ENCODE measurements around the gene NME7.
"Not testable (repeated sequence)": the region's sequence is repeated elsewhere in the genome, so short reads cannot be mapped to it uniquely, and the experiment has no call there.

Gene NME7

DNA sequence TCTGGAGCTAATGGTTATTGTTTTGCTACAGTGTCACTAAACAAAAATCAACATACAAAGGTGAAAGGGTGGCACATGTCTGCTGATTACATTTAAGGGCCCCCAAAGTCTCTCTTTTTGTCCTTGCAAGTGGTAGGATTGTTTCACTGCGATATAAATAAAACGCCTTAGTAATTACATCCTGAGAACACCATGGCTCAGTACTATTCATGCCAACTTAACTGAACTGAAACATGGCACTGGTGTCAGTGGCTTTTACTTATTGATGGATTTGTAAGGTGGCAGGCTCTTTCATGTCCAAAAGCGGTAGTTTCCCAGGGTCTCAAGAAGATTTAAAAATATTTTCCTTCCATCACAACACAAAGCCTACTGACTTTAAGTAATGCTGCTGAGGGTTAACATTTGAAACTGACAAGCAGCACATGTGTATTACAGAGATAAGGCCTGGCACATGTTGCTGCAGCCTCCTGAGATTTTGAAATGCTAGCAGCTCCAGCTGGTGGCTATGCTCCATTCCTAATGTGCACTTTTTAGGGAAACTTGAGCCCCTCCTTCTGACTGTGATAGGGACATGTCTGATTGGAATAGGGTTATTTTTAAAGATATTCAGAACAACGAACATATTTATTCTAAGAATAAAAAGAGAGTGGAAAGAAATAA lies 174.3 kb downstream of the NME7 start:
- DNase-seq: peak in 1 of 2 donors; percentile 20
- peaks cover 0 to 13% (median 0%) of the 10 kb centered on the region in 4 donors for H3K4me1 ChIP-seq
- no peak overlapping the region for H3K4me3 ChIP-seq
- no peaks in the 10 kb centered on the region for H3K36me3 ChIP-seq
- intact Hi-C loops (cut with DNase I; ENCODE audit: low total_unique reads): no loop called here
- TF ChIP-seq, protein P1, sequence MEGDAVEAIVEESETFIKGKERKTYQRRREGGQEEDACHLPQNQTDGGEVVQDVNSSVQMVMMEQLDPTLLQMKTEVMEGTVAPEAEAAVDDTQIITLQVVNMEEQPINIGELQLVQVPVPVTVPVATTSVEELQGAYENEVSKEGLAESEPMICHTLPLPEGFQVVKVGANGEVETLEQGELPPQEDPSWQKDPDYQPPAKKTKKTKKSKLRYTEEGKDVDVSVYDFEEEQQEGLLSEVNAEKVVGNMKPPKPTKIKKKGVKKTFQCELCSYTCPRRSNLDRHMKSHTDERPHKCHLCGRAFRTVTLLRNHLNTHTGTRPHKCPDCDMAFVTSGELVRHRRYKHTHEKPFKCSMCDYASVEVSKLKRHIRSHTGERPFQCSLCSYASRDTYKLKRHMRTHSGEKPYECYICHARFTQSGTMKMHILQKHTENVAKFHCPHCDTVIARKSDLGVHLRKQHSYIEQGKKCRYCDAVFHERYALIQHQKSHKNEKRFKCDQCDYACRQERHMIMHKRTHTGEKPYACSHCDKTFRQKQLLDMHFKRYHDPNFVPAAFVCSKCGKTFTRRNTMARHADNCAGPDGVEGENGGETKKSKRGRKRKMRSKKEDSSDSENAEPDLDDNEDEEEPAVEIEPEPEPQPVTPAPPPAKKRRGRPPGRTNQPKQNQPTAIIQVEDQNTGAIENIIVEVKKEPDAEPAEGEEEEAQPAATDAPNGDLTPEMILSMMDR (IDR thresholded peaks at IDR 0.05): no peak
- H3K27ac ChIP-seq: peak overlapping the region in 1 of 2 donors; percentile 2
- H3K9me3 ChIP-seq: no peaks in the 10 kb centered on the region
- H3K27me3 ChIP-seq: no peaks in the 10 kb centered on the region

DNA sequence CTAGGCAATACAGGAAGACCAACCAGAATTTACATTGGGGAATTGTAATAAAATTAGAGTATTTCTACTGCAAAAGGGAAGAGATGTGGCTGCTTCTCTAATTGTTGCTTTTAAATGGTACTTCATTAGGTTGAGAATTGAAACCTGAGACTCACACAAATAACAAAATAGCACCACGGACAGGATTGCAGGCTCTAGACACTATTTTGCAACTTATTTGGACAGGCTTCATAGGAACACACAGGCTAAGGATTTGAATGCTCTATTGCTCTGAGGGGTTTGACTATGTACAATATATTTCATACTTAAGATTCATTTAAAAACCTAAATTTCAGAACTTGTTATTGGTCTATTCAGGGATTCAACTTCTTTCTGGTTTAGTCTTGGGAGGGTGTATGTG lies 181.5 kb downstream of the NME7 start:
- no peaks in the 10 kb centered on the region for H3K4me1 ChIP-seq
- H3K27me3 ChIP-seq: no peaks in the 10 kb centered on the region
- no peak overlapping the region for H3K27ac ChIP-seq
- H3K36me3 ChIP-seq: no peaks in the 10 kb centered on the region
- no peak for DNase-seq
- H3K4me3 ChIP-seq: no peak overlapping the region
- TF ChIP-seq, protein P1 (IDR thresholded peaks at IDR 0.05): no peak
- no peaks in the 10 kb centered on the region for H3K9me3 ChIP-seq
- intact Hi-C loops (cut with DNase I; ENCODE audit: low total_unique reads): no loop called here

DNA sequence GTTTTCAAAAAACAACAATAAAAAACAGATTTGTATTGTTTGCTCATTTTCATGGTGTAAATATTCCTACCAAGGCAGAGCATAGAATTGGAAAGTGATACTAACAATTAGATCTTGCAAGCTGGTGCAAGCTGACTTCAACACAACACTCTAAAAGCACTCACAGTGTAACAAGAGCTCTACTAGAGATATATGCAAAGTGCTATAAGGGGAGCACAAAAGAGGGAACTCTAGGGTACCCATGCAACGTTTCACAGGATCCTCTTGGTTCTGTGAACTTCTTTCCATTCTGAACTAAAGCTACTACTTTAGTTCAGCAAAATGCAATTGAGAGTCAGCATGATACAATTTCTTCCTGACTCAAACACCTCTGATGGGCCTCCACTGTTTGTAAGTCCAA lies 182.8 kb downstream of the NME7 start:
- Histone ChIP-seq H3K9me3 (no peaks in the 10 kb centered on the region), H3K27ac (no peak overlapping the region), H3K4me3 (no peak overlapping the region), H3K27me3 (no peaks in the 10 kb centered on the region), H3K4me1 (no peaks in the 10 kb centered on the region), H3K36me3 (no peaks in the 10 kb centered on the region)
- no peak for DNase-seq
- intact Hi-C loops (cut with DNase I; ENCODE audit: low total_unique reads): no loop called here
- TF ChIP-seq, protein P1 (IDR thresholded peaks at IDR 0.05): no peak

DNA sequence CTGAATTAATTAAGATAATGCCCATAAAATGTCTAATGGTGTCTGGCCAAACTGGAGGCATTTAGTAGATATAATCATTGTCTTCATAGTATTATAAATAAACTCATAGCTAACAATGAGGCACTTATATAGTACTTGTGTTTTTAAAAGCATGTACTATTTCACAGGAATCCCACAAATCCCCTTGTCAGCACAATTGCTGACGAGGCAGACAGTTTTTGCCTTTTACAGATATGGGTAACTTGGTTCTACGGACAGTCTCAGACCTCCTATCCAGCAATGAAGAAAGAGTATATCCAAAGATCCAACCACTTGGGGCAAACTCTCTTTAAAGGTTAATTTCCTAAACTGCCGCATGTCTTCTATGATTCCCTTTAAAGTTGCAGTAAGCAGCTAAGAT lies 187.4 kb downstream of the NME7 start:
- DNase-seq: no peak
- TF ChIP-seq, protein P1 (IDR thresholded peaks at IDR 0.05): no peak
- intact Hi-C loops (cut with DNase I; ENCODE audit: low total_unique reads): no loop called here
- Histone ChIP-seq H3K27me3 (no peaks in the 10 kb centered on the region), H3K4me3 (no peak overlapping the region), H3K9me3 (no peaks in the 10 kb centered on the region), H3K27ac (no peak overlapping the region), H3K4me1 (no peaks in the 10 kb centered on the region), H3K36me3 (no peaks in the 10 kb centered on the region)

DNA sequence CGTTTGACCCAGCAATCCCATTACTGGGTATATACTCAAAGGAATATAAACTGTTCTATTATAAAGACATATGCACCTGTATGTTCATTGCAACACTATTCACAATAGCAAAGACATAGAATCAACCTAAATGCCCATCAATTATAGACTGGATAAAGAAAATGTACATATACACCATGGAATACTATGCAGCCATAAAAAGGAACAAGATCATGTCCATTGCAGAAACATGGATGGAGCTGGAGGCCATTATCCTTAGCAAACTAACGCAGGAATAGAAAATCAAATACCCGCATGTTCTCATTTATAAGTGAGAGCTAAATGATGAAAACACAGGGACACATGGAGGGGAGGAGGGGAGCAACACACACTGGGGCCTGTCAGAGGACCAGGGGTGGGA lies 188.2 kb downstream of the NME7 start:
- H3K36me3 ChIP-seq; H3K4me3 ChIP-seq; H3K4me1 ChIP-seq; H3K9me3 ChIP-seq; H3K27ac ChIP-seq; DNase-seq; intact Hi-C loops (cut with DNase I; ENCODE audit: low total_unique reads); H3K27me3 ChIP-seq: not testable (repeated sequence)

DNA sequence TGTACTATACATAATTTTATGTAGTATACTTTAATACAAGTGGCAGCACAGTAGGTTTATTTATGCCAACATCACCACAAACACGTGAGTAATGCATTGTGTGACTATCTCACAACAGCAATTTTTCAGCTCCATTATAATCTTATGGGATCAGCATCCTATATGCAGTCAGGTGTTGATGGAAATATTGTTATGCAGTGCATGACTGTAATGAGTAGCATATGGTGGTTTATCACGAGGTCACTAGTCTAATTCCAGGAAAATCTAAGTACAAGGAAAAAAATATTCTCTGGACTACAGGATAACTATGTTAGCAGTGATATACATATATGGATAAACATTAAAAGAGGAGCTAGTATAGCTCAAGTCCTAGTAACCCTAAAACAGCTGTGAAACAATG lies 192.1 kb downstream of the NME7 start:
- no peaks in the 10 kb centered on the region for H3K9me3 ChIP-seq
- no peak for DNase-seq
- H3K4me1 ChIP-seq: no peaks in the 10 kb centered on the region
- H3K4me3 ChIP-seq: no peak overlapping the region
- no peak overlapping the region for H3K27ac ChIP-seq
- H3K27me3 ChIP-seq: no peaks in the 10 kb centered on the region
- no peaks in the 10 kb centered on the region for H3K36me3 ChIP-seq
- TF ChIP-seq, protein P1 (IDR thresholded peaks at IDR 0.05): no peak
- intact Hi-C loops (cut with DNase I; ENCODE audit: low total_unique reads): no loop called here
